ENCODE data around the gene PRDX6.
"Not testable (repeated sequence)": the region's sequence is repeated elsewhere in the genome, so short reads cannot be mapped to it uniquely, and the experiment has no call there.

The PRDX6 gene

GRCh38 chr1:173477286-173478093 lies at the start of gene PRDX6:
TSS of gene PRDX6 (plus strand) at chr1:173477335. CDS start at chr1:173477398, 63 bp downstream.
- DNase-seq = no peak

GRCh38 chr1:173429471-173430402 lies 47.4 kb upstream of the PRDX6 start:
- DNase-seq = peak; percentile 57

GRCh38 chr1:173430677-173431303 lies 46.3 kb upstream of the PRDX6 start:
- no peak for DNase-seq

- peak; percentile 84 for DNase-seq
Observed at GRCh38 chr1:173431304-173432045, 45.7 kb upstream of the PRDX6 start.

- DNase-seq = no peak
Observed at GRCh38 chr1:173432331-173432730, 44.8 kb upstream of the PRDX6 start.

- DNase-seq = no peak
Observed at GRCh38 chr1:173433751-173434326, 43.3 kb upstream of the PRDX6 start.

- no peak for DNase-seq
Observed at GRCh38 chr1:173436841-173437428, 40.2 kb upstream of the PRDX6 start.

GRCh38 chr1:173438675-173439074 lies 38.5 kb upstream of the PRDX6 start:
- DNase-seq = no peak

GRCh38 chr1:173440430-173440829 lies 36.7 kb upstream of the PRDX6 start:
- DNase-seq = no peak

- DNase-seq = no peak
Observed at GRCh38 chr1:173444757-173445156, 32.4 kb upstream of the PRDX6 start.

- DNase-seq = no peak
Observed at GRCh38 chr1:173445164-173445563, 32.0 kb upstream of the PRDX6 start.

- no peak for DNase-seq
Observed at GRCh38 chr1:173445656-173446055, 31.5 kb upstream of the PRDX6 start.

- DNase-seq = no peak
Observed at GRCh38 chr1:173447224-173447623, 29.9 kb upstream of the PRDX6 start.

- DNase-seq = no peak
Observed at GRCh38 chr1:173448945-173449344, 28.2 kb upstream of the PRDX6 start.

GRCh38 chr1:173451981-173452380 lies 25.2 kb upstream of the PRDX6 start:
- no peak for DNase-seq

GRCh38 chr1:173453982-173454381 lies 23.2 kb upstream of the PRDX6 start:
- no peak for DNase-seq

- DNase-seq = no peak
Observed at GRCh38 chr1:173454966-173455524, 22.1 kb upstream of the PRDX6 start.

GRCh38 chr1:173459885-173460284 lies 17.2 kb upstream of the PRDX6 start:
- DNase-seq = no peak

GRCh38 chr1:173462666-173463065 lies 14.5 kb upstream of the PRDX6 start:
- DNase-seq = not testable (repeated sequence)

- DNase-seq = not testable (repeated sequence)
Observed at GRCh38 chr1:173464185-173464584, 12.9 kb upstream of the PRDX6 start.

GRCh38 chr1:173467426-173467825 lies 9.7 kb upstream of the PRDX6 start:
- no peak for DNase-seq

Data from stimulated activated naive CD4-positive, alpha-beta T cell treated with Interleukin-2 at 50 U/mL for 16 hours (primary cell).